Stimulated activated CD4-positive, alpha-beta T cell treated with anti-CD3 and anti-CD28 coated beads, TNF-alpha, amount 100 ng/mL, for 1 hour (primary cell): ENCODE results near the gene TJAP1.
A peak's percentile ranks its signal among the peaks of the same experiment; 100 is the strongest.
"Not testable (repeated sequence)": the region's sequence is repeated elsewhere in the genome, so short reads cannot be mapped to it uniquely, and the experiment has no call there.

Experiments
- DNase-seq, 3 donors: peaks; one replicate each; pipeline ENCODE4 v3.0.0-alpha.2; 2020; ENCODE audit warnings: low read depth in 3 of 3, low spot score in 1 of 3

The TJAP1 gene

DNA sequence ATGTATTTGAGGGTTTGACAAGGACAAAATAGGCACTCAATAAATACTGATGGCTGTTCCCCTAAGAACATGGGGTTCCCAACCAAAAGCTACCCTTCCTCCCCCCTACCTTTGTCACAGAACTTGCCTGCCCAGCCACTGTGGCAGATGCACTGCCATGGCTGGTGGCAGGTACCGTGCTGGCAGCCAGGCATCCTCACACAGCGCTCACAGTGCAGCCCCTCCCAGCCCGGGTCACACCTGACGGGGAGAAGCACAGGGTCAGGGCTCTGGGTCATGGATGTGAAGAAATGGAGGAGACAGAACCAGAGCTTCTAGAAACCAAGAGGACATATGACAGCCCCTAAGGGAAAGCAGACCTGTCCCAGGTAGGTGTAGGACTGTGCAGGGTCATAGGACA is 24.5 kb upstream of the TJAP1 start:
- DNase-seq, result no peak

- DNase-seq, result no peak
Measured at GRCh38 chr6:43453831-43454230, 23.5 kb upstream of the TJAP1 start.

GRCh38 chr6:43454290-43454695 is 23.1 kb upstream of the TJAP1 start:
- DNase-seq, result peak; percentile 12 to 55 (median 24)

- peak in 1 of 3 donors; percentile 29 for DNase-seq
Measured at GRCh38 chr6:43454696-43455530, 22.5 kb upstream of the TJAP1 start.

GRCh38 chr6:43455531-43456428 is 21.6 kb upstream of the TJAP1 start, which contains the start of gene DLK2:
TSS of gene DLK2 (minus strand) at chr6:43455548. CDS start at chr6:43454825, 723 bp downstream.
- DNase-seq, result peak in 2 of 3 donors; percentile 9 to 45

DNA sequence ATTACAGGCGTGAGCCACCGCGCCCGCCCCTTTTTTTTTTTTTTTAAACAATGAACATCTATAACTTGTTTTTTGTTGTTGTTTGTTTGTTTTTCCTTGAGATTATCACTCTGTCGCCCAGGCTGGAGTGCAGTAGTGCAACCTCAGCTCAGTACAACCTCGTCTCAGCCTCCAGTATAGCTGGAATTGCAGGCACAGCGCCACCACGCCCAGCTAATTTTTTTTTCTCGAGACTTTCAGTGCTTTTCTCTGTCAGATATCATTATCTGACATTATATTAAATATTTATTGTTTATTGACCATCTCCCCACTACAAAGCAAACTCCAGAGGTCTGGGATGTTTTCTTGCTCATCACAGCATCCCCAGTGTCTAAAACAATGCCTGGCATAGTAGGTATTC is 19.7 kb upstream of the TJAP1 start:
- no peak for DNase-seq

DNA sequence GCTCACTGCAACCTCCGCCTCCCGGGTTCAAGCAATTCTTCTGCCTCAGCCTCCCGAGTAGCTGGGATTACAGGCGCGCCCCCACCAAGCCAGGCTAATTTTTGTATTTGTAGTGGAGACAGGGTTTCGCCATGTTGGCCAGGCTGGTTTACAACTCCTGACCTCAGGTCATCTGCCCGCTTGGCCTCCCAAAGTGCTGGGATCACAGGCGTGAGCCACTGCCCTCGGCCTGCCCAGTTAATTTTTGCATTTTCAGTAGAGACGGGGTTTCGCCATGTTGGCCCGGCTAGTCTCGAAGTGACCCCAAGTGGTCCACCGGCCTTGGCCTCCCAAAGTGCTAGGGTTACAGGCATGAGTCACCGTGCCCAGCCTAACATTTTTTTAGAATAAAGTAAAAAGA is 19.2 kb upstream of the TJAP1 start:
- not testable (repeated sequence) for DNase-seq

DNA sequence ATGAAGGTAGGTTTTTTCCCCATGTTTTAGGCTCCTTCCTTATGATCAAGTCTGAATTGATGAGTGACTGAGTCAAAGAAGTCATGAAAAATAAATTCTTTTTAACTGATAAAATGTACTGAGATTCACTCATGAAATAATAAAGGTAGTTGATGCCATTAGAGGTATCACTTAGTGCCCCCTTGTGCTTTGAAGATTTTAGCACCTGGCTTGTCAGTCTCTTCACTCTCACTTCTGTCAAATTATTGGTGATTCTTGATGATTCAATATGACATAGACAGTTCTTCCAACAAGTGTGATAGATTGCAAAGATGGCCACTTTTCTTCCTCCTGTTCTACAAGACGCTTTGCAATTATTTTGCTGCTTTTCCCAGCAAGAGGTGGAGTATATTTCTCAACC is 17.8 kb upstream of the TJAP1 start:
- no peak for DNase-seq

- DNase-seq, result no peak
Measured at GRCh38 chr6:43460032-43460431, 17.3 kb upstream of the TJAP1 start.

- DNase-seq, result no peak
Measured at GRCh38 chr6:43461936-43462335, 15.4 kb upstream of the TJAP1 start.

DNA sequence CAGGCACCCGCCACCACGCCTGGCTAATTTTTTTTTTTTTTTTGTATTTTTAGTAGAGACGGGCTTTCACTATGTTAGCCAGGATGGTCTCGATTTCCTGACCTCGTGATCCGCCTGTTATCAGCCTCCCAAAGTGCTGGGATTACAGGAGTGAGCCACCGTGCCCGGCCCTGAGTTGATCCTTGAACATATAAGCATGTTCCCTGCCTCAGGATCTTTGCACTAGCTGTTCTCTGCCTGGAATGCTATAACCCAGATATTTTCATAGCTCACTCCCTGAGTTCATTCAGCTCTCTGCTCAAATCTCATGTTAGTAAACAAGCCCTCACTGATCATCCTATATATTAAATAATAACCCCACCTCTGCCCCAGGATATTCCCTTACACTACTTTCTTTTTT is 13.0 kb upstream of the TJAP1 start:
- DNase-seq, result no peak

DNA sequence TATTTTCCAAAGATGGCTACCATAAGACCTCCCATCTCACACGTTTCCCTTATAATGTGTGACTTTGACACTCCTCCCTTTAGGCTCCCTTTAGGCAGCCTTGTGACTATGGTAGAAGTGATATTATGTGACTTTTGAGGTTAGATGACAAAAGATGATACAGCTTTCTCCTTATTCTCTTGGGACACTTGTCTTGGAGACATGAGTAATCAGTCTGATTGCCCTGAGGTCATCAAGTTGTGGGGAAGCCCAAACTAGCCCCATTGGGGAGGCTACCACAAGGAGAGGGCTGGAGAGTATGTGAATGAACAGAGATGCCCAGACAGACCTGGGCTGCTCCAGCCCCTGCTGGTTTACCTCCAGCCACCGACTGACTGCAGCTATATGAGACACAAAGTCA is 11.4 kb upstream of the TJAP1 start:
- DNase-seq, result no peak

- DNase-seq, result not testable (repeated sequence)
Measured at GRCh38 chr6:43467265-43467664, 10.1 kb upstream of the TJAP1 start.

DNA sequence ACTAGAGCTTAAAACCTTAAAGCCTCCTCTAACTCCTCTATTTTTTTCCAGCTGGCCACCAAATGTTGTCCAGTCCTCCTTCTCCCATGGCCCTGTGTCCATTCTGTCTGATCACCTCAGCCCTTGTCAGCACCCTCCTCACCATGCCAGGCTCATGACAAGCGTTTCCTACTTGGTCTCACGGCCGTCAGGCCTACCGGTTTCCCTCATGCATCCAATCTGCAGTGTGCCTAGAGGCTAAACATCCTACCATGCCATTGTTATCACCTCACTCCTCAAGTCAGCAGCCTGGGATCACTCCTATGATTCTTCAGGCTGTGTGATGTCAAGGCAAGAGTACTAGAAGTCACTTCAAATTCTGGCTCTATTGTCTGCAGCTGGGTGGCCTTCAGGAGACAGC is 9.6 kb upstream of the TJAP1 start:
- DNase-seq, result no peak

DNA sequence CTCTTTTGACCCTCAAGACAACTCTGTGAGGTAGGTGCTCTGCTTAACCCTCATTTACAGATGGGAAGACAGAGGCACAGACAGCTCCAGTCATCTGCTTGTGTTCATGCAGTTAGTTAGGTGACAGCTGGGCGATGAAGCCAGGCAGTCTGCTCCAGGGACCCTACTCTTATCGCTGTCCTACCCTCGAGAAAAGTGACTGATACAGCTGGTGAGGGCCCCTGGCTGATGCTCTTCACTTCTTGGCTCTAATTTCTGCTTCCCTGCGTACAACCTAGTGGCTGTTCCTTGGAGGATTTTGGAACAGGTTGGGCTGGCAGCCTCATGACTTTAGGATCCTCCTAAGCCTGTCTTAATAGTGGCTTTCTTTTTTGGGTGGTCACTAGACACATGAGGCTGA is 9.1 kb upstream of the TJAP1 start:
- no peak for DNase-seq

DNA sequence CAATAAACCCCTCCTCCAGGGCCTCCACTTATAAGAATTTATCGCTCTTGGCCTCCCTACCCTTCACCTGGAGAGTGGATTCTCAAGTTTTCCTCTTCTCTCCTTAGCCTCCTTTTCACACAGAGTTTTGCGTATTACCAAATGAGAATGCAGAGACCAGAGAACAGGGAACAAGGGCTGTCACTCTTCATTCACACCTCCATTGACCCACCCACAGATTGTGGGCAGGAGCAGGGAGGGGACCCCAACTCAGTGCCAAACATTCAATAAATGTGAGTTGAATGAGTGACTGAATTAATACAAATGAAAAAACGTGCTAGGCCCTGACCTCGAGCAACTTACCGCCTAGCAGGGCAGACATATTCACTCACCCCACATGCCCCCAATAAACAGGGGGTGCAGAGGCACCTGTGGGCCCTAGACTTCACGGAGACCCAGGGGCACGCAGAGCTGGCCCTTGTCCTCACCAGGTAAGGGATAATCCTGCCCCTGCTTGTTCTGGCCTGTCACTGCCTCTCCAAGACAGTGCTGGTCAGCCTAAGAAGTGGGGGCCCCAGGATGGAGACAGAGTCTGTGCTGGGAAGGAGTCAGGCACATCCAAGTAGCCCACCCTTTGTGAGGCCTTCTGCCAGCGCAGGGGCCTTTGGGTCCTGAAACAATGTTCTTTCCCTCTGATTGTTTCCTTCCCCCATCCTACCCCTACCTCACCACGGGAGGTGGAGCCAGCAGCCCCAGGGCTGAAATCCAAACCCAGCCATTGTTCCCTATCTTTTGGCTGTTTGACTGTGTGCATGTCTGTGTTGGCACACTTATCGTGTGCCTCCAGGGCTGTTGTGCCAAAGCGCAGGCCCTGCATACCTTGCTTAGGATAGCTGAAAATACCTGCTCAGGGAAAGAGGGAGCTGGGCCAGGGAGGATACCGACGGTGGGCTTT is 8.4 kb upstream of the TJAP1 start:
- no peak for DNase-seq

DNA sequence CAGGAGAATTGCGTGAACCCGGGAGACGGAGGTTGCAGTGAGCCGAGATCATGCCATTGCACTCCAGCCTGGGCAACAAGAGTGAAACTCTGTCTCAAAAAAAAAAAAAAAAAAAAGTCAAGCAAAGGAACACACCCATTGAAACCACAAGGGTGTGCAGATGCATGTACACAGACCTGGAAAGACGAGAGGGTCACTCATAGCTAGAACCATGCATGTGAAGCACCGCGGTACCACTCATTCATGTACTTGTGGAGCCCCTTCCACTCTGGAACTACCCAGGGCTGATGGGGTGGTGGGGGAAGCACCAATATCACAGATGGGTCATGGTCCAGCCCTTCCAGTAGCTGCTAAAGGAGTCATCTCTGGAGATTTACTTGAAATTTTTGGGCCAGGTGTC is 7.4 kb upstream of the TJAP1 start:
- no peak for DNase-seq

- no peak for DNase-seq
Measured at GRCh38 chr6:43471399-43471798, 6.0 kb upstream of the TJAP1 start.

DNA sequence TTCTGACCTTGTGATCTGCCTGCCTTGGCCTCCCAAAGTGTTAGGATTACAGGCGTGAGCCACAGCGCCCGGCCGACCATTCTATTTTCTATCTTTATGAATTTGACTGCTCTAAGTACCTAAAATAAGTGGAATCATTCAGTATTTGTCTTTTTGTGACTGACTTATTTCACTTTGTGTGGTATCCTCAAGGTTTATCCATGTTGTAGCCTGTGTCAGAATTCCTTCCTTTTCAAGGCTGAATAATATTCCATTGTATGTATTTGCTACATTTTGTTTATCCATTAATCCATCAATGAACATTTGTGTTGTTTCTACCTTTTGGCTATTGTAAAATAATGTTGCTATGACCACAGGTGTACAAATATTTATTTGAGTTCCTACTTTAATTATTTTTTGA is 4.9 kb upstream of the TJAP1 start:
- no peak for DNase-seq

GRCh38 chr6:43475516-43475915 is 1.9 kb upstream of the TJAP1 start:
- DNase-seq, result no peak

GRCh38 chr6:43476746-43477145 is 624 bp upstream of the TJAP1 start:
- DNase-seq, result no peak
